ENCODE data around the gene ZNF362. TPM values are rescaled to one million over a fixed set of nuclear protein-coding genes. Genes with fewer than 3 reads are reported as not detected.

The ZNF362 gene
- total RNA-seq (2013; cell fraction: nucleolus; rRNA removed) = 10.4 and 12.5 TPM in 2 replicates
- total RNA-seq (2014; rRNA removed) = 8.2 and 11.1 TPM in 2 replicates
- total RNA-seq (2014; rRNA removed; fragmentation: Illumina TruSeq; extraction: Trizol) = 4.0 and 5.5 TPM in 2 replicates
- total RNA-seq (2021) = 20.2 and 22.8 TPM in 2 replicates
- 2.4 TPM for polyA plus RNA-seq (2011; ENCODE audit: low read depth)
- polyA plus RNA-seq (2011; rRNA removed) = 1.5 and 3.5 TPM in 2 replicates
- polyA plus RNA-seq (2011; cell fraction: cytosol; rRNA removed) = 2.7 and 4.4 TPM in 2 replicates
- 6.4 and 9.9 TPM in 2 replicates for polyA plus RNA-seq (2011; cell fraction: nucleus; rRNA removed)
- polyA plus RNA-seq (2012) = 7.5 and 7.9 TPM in 2 replicates
- polyA plus RNA-seq (2014; fragmentation: Illumina TruSeq; extraction: Trizol) = 3.2 and 6.7 TPM in 2 replicates
- 1 to 10 TPM in 1 of 2 experiments, under 1 TPM in 1; 0.74 to 1.5 TPM for polyA plus RNA-seq (2014; fragmentation: Nextera tagmentation; extraction: Ambion mirVana)
- 14.4 and 20.1 TPM in 2 replicates for polyA plus RNA-seq (2014; rRNA removed)
- 10 to 100 TPM; 19.5 to 21.4 TPM for polyA plus RNA-seq (2016; fragmentation: Nextera tagmentation; extraction: Ambion mirVana)
- 4.5 and 5.8 TPM in 2 replicates for polyA minus RNA-seq (2011; rRNA and poly(A)+ RNA removed)
- polyA minus RNA-seq (2011; cell fraction: cytosol; rRNA and poly(A)+ RNA removed) = 2.5 and 4.5 TPM in 2 replicates
- 4.0 and 5.5 TPM in 2 replicates for polyA minus RNA-seq (2011; cell fraction: nucleus; rRNA and poly(A)+ RNA removed)
- percentile 72 among the genes with signal in this experiment for Bru-seq, nascent RNA
- percentile 65 among the genes with signal in this experiment for BruChase-seq, experiment 1, labeled RNA remaining after a 6-hour chase
- BruChase-seq, experiment 2, labeled RNA remaining after a 2-hour chase = percentile 62 among the genes with signal in this experiment
- long read RNA-seq, experiment 1, partial matches to known transcripts = 3 of 4 reads
- long read RNA-seq, experiment 1, other reads (novel, unspliced or antisense) = 1 of 4 reads
- long read RNA-seq, experiment 2 = 0 reads

DNA sequence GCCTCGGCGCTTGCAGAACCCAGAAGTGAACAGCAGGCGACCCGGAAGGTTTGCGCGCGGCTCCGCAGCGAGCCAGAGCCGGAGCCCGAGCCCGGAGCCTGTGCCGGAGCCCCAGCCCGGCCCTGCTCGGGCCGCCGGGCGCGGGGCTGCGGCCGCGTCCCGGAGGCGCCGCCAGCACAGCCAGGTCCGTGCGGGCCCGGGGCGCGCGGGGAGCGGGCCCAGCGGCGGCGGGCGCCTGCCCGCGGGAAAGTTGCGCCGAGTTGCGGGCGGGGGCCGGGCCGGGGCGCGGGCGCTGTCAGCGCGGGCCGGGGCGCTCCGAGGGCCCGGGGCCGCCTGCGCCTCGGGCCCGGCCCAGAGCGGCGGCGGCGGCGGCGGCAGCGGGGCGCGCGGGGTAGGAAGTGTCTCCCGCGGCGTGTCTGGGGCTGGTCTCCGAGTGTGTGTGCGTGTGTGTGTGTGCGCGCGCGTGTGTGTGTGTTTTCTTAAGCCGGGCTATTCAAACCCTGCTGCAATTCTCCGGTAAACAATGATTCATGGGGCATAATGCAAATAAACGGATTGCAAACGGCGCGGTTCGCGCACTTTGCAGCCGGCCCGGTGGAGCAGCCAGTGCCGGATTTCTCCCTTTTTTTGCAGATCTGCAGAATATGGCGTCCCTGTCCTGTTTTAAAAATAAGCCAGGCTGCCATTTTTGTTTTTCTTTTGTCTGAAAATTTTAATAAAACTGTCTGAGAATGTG is at the start of gene ZNF362:
TSS of gene ZNF362 (plus strand) at position 22 of the 736 bp plus-strand sequence. CDS start 14,083 bp downstream, outside the sequence.
- DNase-seq (ENCODE audit: low read depth, low spot score) (no peak), ATAC-seq (peak; percentile 56), FAIRE-seq (no peak)
- in situ Hi-C loops (cut with MboI) = no loop called here
- Histone ChIP-seq H3K9ac (ENCODE audit: control insufficient read depth, insufficient read depth, low read length) (peak within 1 kb of the TSS; percentile 95), H3K36me3 (ENCODE audit: control insufficient read depth in 2 of 2, insufficient read depth in 2 of 2, low read length in 1 of 2) (no peaks in the 10 kb centered on the region), H3K27me3 (replicated peaks in 1 of 2; ENCODE audit: control insufficient read depth in 2 of 2, insufficient read depth in 2 of 2, low read length in 1 of 2) (no peaks in the 10 kb centered on the region), H3K4me1 (ENCODE audit: control insufficient read depth, insufficient read depth, low read length) (peaks cover 29% of the 10 kb centered on the region), H3K79me2 (ENCODE audit: control insufficient read depth, insufficient read depth, low read length) (peaks cover 30% of the 10 kb centered on the region), H4K20me1 (ENCODE audit: control insufficient read depth, insufficient read depth) (no peaks in the 10 kb centered on the region), H3K4me3 (peak within 1 kb of the TSS; percentile 94), H3K9me3 (replicated peaks; ENCODE audit: control insufficient read depth, insufficient read depth, low read length) (no peaks in the 10 kb centered on the region), H3K4me2 (ENCODE audit: control insufficient read depth, insufficient read depth) (peak within 1 kb of the TSS; percentile 89), H2AFZ (ENCODE audit: control insufficient read depth, low read depth, low read length) (peak within 1 kb of the TSS; percentile 25), H3K27ac (ENCODE audit: control insufficient read depth, insufficient read depth) (peak within 1 kb of the TSS; percentile 90)
- peak; percentile 84 for TF ChIP-seq NR2C1 (IDR thresholded peaks at IDR 0.05)
- 0 out of 2 replicates have a peak, but pooled peaks have one; percentile 35 for TF ChIP-seq MLLT1 (IDR thresholded peaks at IDR 0.05)
- TF ChIP-seq, protein P1, sequence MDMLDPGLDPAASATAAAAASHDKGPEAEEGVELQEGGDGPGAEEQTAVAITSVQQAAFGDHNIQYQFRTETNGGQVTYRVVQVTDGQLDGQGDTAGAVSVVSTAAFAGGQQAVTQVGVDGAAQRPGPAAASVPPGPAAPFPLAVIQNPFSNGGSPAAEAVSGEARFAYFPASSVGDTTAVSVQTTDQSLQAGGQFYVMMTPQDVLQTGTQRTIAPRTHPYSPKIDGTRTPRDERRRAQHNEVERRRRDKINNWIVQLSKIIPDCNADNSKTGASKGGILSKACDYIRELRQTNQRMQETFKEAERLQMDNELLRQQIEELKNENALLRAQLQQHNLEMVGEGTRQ (IDR thresholded peaks at IDR 0.05; ENCODE audit: borderline replicate concordance, low read depth, low read length) = no peak
- TF ChIP-seq GABPA (IDR thresholded peaks at IDR 0.05; ENCODE audit: low read depth) = peak; percentile 58
- peak in 1 of 2 experiments; percentile 7; a peak in 1 of 4 replicates for TF ChIP-seq BHLHE40 (IDR thresholded peaks at IDR 0.05; ENCODE audit: borderline replicate concordance in 1 of 2, low read depth in 2 of 2, low read length in 1 of 2)
- TF ChIP-seq TCF12 (IDR thresholded peaks at IDR 0.05; ENCODE audit: low read depth, low read length) = no peak
- no peak for TF ChIP-seq YBX1 (IDR thresholded peaks at IDR 0.05)
- TF ChIP-seq YY1 (IDR thresholded peaks at IDR 0.05; ENCODE audit: low read depth, low read length) = peak; percentile 91
- peak; percentile 27; the same call in 1 of the 2 replicates for TF ChIP-seq NBN (IDR thresholded peaks at IDR 0.05)
- TF ChIP-seq POLR2AphosphoS5 (IDR thresholded peaks at IDR 0.05; ENCODE audit: low read length) = peak; percentile 47; the same call in 1 of the 2 replicates
- TF ChIP-seq ZSCAN29 (IDR thresholded peaks at IDR 0.05) = 0 out of 2 replicates have a peak, but pooled peaks have one; percentile 45
- TF ChIP-seq JUND (IDR thresholded peaks at IDR 0.05; ENCODE audit: low read depth, low read length) = no peak
- ChIA-PET RAD21 (ENCODE audit: unreplicated experiment) (interaction anchor here (0.9 kb wide), 1 partner anchor 12 kb away, joined by 3 read pairs; no protein-coding TSS in a partner anchor), POLR2A (interaction anchor here (0.6 kb wide), 1 partner anchor 207 kb away, joined by 3 read pairs; no protein-coding TSS in a partner anchor), SMC1A (ENCODE audit: uncharacterized antibody, unreplicated experiment) (interaction anchor here (1.1 to 1.4 kb wide), 2 partner anchors 8 to 12 kb away, joined by 3 to 4 read pairs; no protein-coding TSS in a partner anchor), CTCF (interaction anchor here (1.0 to 1.3 kb wide), 2 partner anchors 14 to 215 kb away, joined by 3 to 6 read pairs; no protein-coding TSS in a partner anchor)
- WGBS (ENCODE audit: insufficient coverage, insufficient replicate concordance, low lambda C conversion rate, missing lambda C conversion rate) = under 1% methylated on average over 59 of the region's 88 CpGs
- intact Hi-C loops (cut with micrococcal nuclease; ENCODE audit: unreplicated experiment) = loop anchor here (5.0 kb wide), 1 partner anchor 129 kb away; no protein-coding TSS in a partner anchor
- TSS peak; percentile 81 for BruUV-seq (replicated peaks)

Data from GM12878 (cell line).